HG02798 (cell line): ENCODE results near the gene AGPAT4.

Source experiments
- ATAC-seq: cut with Tn5 transposase; IDR thresholded peaks from one replicate; pipeline ENCODE4 v1.9.1; 2021; ENCODE audit warnings: mild to moderate bottlenecking; ENCODE audit not compliant: unreplicated experiment, poor library complexity

AGPAT4 gene

GRCh38 chr6:161150136-161150535 is 123.7 kb downstream of the AGPAT4 start:
- no peak for ATAC-seq

- ATAC-seq, result no peak
Measured at GRCh38 chr6:161143663-161144430, 130.0 kb downstream of the AGPAT4 start.

GRCh38 chr6:161142957-161143296 is 130.9 kb downstream of the AGPAT4 start:
- ATAC-seq, result no peak

GRCh38 chr6:161141173-161141572 is 132.7 kb downstream of the AGPAT4 start:
- ATAC-seq, result no peak

GRCh38 chr6:161140554-161140875 is 133.3 kb downstream of the AGPAT4 start:
- no peak for ATAC-seq

- no peak for ATAC-seq
Measured at GRCh38 chr6:161139766-161140553, 133.9 kb downstream of the AGPAT4 start.

- ATAC-seq, result no peak
Measured at GRCh38 chr6:161139304-161139765, 134.5 kb downstream of the AGPAT4 start.

- ATAC-seq, result no peak
Measured at GRCh38 chr6:161138543-161139303, 135.1 kb downstream of the AGPAT4 start.

DNA sequence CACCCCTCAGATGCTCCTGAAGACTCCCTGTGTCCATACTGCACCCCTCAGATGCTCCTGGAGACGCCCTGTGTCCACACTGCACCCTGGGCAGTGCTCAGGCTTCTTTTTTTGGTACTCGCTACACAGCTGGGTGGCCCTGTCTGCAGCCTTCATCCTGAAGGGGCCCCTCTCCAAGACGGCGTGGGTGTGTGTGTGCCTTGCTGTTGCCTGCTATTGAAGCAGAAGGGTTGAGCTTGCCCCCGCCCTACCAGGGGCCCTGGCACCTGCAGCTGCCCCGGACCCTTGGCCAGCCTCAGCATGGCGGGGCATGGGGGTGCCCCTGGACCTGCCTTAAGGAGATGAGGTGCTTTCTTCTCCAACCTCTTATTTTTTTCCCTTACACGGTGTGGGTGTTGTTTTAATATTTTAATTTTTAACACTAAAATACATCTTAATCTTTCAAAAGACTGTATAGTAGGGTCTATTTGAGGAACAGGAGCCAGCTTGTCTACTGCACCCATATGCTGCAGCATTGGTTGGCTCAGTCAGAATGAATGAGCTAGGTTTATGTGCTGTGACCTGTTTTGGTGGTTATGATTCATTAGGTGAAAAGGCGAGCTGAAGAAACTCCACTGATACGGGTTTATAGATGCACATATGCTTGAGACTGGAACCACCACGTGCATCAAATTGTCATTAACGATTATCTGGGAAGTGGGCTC is 135.9 kb downstream of the AGPAT4 start:
- ATAC-seq, result no peak

DNA sequence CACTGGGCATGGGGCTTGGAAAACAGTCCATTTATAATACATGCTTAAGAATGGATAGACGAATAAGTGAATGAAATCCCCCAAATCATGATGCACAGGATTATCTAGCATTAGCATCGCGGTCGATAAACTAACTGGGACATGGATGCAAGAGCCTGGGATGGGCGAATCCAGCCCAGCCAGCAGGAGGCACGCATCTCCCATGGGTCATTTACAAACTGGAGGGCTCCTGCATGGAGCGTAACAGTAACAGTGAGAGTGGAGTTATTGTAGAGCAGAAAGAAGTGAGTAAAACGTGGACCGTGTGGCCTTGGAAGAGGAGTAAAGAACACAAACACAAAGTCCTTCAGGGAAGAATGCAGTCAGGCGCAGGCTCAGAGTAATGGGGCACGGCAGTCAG is 136.5 kb downstream of the AGPAT4 start:
- no peak for ATAC-seq

- no peak for ATAC-seq
Measured at GRCh38 chr6:161136655-161137054, 137.2 kb downstream of the AGPAT4 start.

DNA sequence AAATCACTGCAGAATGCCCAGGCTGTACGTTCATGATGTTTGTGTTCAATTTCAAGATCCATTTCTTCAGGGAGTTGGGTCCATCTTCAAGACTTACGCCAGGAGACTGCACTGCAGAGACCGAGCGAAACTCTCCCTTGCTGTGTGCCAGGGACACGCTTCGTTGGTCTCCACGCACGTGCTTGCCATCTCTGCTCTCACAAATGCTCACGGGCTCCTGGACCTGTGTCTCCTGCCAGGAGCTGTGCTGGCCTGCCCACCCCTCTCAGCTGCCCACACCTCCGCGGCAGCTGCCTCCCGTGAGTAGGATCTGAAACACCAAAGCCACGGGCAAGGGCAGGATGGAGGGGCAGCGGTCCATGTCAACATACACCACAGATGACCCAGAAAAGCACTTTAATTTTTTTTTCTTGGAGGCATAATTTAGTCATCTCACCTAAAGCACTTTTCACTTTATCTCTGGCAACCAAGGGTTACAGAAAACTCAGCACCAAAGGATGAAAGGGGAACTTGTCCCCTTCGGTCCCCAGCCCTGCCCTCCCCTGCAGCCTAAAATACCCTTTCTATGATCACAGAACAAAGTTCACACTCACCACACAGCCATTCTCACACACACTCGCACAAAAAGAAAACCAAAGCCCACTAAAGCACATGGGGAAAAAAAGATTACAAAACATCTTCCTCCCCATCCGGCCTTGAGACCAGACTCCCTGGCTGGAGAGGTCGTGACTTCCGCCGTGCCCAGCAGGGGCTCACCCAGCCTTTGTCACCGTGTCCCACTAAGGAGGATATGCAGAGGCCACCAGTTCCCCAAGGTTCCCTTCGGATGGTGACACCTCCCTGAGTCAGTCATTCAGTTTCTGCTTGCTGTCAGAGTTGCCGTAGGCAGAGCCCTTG is 137.9 kb downstream of the AGPAT4 start:
- ATAC-seq, result no peak

DNA sequence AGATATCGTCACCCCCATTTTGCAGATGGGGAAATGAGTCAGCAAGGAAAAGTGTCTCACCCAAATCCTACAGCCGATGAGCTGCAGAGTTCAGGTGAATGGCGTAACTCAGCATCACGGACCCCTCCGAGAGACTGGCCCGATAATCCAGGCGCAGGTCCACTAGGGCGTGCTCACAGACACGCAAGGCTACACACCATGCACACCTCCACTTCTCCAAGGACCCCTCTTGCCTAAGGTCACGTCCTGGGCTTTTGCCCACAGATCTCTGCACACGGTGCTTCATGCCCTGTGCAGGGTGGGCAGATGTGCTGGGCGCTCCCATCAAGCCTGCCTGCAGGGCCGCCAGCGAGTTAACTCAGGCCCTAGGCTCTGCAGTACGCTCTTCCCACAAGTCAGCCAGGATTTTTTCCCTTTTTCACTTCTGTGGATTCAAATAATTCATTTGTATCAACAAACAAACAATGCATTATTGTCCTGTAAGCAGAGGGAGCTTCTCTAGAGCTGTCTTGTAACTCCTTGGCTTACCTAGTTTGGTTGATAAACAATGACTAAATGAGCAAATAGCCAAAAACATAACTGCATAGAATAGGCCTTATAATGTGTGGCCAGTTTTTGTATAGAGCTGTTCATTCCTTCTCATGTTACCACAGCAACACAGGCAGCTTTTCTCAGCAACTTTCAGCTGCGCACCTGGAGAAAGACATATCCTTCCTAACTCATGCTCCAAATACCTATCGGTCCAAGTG is 139.1 kb downstream of the AGPAT4 start:
- no peak for ATAC-seq

DNA sequence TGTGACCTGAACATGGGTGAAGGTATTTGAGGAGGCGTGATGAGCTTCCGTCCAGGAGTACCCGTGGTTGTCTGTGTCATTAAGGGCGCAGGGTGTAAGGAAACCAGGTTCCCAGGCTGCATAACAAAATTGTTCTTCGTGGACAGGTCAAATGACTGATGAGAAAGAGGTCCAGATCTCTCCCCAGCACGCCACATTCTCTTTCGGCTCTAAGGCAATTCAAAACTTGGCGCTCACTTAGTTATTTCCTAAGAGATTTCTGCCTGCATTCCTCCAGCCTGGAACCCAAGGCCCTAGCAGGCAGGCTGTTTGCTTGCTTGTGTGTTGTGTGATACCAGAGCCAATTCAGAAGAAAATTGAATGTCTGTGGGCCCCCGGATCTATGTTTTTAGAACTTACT is 139.9 kb downstream of the AGPAT4 start:
- no peak for ATAC-seq

- no peak for ATAC-seq
Measured at GRCh38 chr6:161132384-161132783, 141.5 kb downstream of the AGPAT4 start.

GRCh38 chr6:161130967-161131766 is 142.7 kb downstream of the AGPAT4 start:
- ATAC-seq, result no peak

DNA sequence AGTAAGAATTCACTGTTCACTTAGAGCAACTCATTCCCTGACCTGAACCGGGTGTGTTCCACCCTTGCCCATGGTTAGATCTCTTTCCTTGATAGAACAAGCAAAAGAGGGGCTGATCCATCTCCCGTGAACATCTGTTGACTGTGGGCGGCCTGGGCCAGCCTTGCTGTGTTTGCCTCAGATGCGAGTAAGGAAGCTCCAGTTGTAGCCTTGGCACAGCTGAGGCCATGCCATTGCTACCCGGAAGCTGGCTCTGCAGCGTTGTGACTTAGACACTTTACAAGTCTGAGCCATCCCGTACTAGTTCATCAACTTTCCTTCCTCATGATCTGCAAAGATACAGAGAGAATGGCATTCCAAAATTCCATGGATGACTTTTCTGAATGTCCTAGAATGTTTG is 143.3 kb downstream of the AGPAT4 start:
- ATAC-seq, result no peak

- ATAC-seq, result no peak
Measured at GRCh38 chr6:161128680-161129196, 145.1 kb downstream of the AGPAT4 start.
